ENCODE measurements around the gene EGFL8. TPM values are rescaled to one million over a fixed set of nuclear protein-coding genes. Genes with fewer than 3 reads are reported as not detected.
"Not testable (repeated sequence)": the region's sequence is repeated elsewhere in the genome, so short reads cannot be mapped to it uniquely, and the experiment has no call there.

EGFL8 gene
- total and polyA plus RNA-seq, 2 donors: 17.6 to 22.8 TPM

GRCh38 chr6:32131439-32131948 is 32.9 kb upstream of the EGFL8 start:
- Histone ChIP-seq H3K4me1 (ENCODE audit: insufficient read depth) (no peaks in the 10 kb centered on the region), H3K4me3 (ENCODE audit: low read depth, low read length) (no peak overlapping the region), H3K36me3 (ENCODE audit: insufficient read depth) (no peaks in the 10 kb centered on the region), H3K27ac (ENCODE audit: low read depth) (no peak overlapping the region)
- no peak for DNase-seq (ENCODE audit: extremely low spot score)
- WGBS: 90% methylated on average over 14 of the region's 14 CpGs

DNA sequence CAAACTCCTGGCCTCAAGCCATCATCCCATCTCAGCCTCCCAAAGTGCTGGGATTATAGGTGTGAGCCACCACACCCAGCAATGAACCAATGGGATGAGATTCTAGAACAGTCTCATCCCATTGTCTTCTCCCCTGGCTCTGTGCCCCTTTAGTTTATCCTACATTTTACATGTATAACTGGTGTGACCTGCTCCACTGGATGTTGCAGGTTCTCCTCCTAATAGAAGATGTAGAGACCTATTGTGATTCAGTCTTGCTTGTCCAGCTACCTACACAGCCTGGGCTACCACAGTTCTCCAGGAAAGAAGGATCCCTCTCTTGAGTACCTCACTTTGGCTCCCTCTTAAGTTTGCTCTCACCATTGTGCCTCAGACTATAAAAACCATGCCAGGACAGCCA is 32.3 kb upstream of the EGFL8 start:
- no peak overlapping the region for H3K27ac ChIP-seq (ENCODE audit: low read depth)
- H3K36me3 ChIP-seq (ENCODE audit: insufficient read depth): no peaks in the 10 kb centered on the region
- DNase-seq (ENCODE audit: extremely low spot score): no peak
- H3K4me3 ChIP-seq (ENCODE audit: low read depth, low read length): no peak overlapping the region
- H3K4me1 ChIP-seq (ENCODE audit: insufficient read depth): no peaks in the 10 kb centered on the region

DNA sequence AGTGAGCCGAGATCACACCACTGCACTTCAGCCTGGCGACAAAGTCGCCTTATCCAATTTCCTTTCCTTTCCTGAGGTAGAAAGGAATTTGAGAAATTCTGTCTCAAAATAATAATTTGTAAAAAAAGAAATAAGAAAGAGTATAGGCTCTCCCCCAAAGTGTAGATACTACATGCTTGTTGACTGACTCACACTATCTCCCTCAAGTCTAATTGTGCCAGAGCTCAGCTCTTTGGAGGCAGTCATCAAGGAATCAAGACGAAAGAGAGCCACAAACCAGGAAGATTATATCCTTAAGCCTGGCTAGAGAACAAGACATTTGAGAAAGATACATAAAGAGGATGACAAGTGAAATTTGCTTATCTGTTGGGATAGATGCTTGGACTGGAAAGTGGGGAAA is 30.6 kb upstream of the EGFL8 start:
- no peaks in the 10 kb centered on the region for H3K4me1 ChIP-seq (ENCODE audit: insufficient read depth)

DNA sequence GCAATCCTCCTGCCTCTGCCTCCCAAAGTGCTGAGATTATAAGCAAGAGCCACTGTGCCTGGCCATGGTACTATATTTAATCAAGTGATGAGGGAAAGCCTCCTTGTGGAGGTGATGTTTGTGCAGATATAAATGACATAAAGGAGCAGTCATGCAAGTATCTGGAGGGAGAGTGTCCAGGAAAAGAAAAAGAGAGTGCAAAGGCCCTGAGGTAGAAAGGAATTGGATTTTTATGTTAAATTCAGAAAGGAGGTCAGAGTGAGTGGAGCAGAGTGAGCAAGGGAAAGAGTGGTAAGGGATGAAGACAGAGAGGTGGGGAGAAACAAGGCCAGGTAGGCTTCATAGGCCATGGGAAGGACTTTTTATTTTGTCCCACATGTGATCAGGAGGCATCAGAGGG is 26.9 kb upstream of the EGFL8 start:
- no peaks in the 10 kb centered on the region for H3K4me1 ChIP-seq (ENCODE audit: insufficient read depth)

More for the DNA sequence above, 30.6 kb upstream of the EGFL8 start:
- Histone ChIP-seq H3K27ac (ENCODE audit: low read depth) (no peak overlapping the region), H3K36me3 (ENCODE audit: insufficient read depth) (no peaks in the 10 kb centered on the region), H3K4me3 (ENCODE audit: low read depth, low read length) (no peak overlapping the region)
- WGBS: 78% methylated on average over 4 of the region's 4 CpGs
- DNase-seq (ENCODE audit: extremely low spot score): no peak

DNA sequence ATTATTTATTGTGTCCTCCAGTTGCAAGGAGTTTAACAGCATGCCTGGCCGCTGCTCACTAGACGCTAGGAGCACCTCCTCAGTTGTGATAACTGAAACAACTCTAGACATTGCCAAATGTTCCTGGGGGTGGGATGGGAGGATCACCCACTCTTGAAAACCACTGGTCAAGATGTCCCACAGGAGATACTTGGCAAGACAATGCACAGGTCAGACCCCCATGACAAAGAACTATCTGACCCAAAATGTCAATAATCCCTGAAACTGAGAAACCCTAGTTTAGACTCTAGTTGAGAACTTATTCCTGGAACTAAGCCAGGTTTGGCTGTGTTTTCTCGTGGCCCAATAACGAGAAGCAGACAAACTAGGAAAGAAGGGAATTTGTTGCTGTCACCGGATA is 24.8 kb upstream of the EGFL8 start:
- WGBS: 55% methylated on average over 5 of the region's 5 CpGs
- no peak for DNase-seq (ENCODE audit: extremely low spot score)
- H3K4me3 ChIP-seq (ENCODE audit: low read depth, low read length): no peak overlapping the region
- no peak overlapping the region for H3K27ac ChIP-seq (ENCODE audit: low read depth)
- H3K4me1 ChIP-seq (ENCODE audit: insufficient read depth): no peaks in the 10 kb centered on the region
- H3K36me3 ChIP-seq (ENCODE audit: insufficient read depth): no peaks in the 10 kb centered on the region

More for the DNA sequence above, 26.9 kb upstream of the EGFL8 start:
- Histone ChIP-seq H3K36me3 (ENCODE audit: insufficient read depth) (no peaks in the 10 kb centered on the region), H3K4me3 (ENCODE audit: low read depth, low read length) (no peak overlapping the region), H3K27ac (ENCODE audit: low read depth) (no peak overlapping the region)
- DNase-seq (ENCODE audit: extremely low spot score): no peak

GRCh38 chr6:32140420-32141046 is 23.9 kb upstream of the EGFL8 start:
- Histone ChIP-seq H3K36me3 (ENCODE audit: insufficient read depth) (no peaks in the 10 kb centered on the region), H3K4me3 (ENCODE audit: low read depth, low read length) (no peak overlapping the region), H3K27ac (ENCODE audit: low read depth) (no peak overlapping the region), H3K4me1 (ENCODE audit: insufficient read depth) (no peaks in the 10 kb centered on the region)
- DNase-seq (ENCODE audit: extremely low spot score): no peak
- 39% methylated on average over 5 of the region's 5 CpGs for WGBS

DNA sequence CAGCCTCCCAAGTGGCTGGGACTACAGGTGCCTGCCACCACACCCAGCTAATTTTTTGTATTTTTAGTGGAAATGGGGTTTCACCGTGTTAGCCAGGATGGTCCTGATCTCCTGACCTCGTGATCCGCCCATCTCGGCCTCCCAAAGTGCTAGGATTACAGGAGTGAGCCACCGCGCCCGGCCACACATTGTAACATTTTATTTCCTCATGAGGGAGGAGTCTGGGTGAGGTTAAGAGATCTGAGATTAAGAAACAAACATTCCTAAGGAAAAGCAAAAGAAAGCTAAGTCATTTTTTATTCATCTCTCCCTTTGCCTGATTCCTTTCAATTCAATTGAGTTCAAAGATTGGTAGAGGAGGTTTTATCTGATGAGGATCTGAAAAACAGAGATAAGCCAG is 20.2 kb upstream of the EGFL8 start:
- DNase-seq (ENCODE audit: extremely low spot score); H3K27ac ChIP-seq (ENCODE audit: low read depth); H3K4me3 ChIP-seq (ENCODE audit: low read depth, low read length); H3K36me3 ChIP-seq (ENCODE audit: insufficient read depth); H3K4me1 ChIP-seq (ENCODE audit: insufficient read depth): not testable (repeated sequence)
- WGBS: 67% methylated on average over 7 of the region's 7 CpGs

DNA sequence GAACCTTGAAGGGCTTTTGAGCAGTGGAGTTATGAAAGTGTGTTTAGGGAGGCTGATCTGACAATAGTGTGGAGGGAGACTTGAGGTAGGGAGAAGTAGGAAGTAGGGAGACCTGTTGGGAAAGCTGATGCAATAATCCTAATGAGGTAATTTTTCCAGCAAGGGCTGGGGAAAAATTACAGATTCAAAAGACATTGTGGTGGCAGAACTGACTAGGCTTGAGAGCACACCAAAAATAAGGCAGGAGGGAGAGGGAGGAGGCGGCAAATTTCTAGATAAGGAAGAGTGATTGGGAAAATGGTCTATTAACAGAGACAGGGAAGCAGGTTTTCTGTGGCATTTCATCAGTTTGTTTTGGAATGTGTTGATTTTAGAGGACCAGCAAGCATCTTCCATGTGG is 18.1 kb upstream of the EGFL8 start:
- WGBS: 68% methylated on average over 1 of the region's 1 CpG
- Histone ChIP-seq H3K4me3 (ENCODE audit: low read depth, low read length) (no peak overlapping the region), H3K27ac (ENCODE audit: low read depth) (no peak overlapping the region), H3K4me1 (ENCODE audit: insufficient read depth) (no peaks in the 10 kb centered on the region), H3K36me3 (ENCODE audit: insufficient read depth) (no peaks in the 10 kb centered on the region)
- DNase-seq (ENCODE audit: extremely low spot score): no peak

GRCh38 chr6:32146687-32147086 is 17.7 kb upstream of the EGFL8 start:
- Histone ChIP-seq H3K4me1 (ENCODE audit: insufficient read depth) (no peaks in the 10 kb centered on the region), H3K27ac (ENCODE audit: low read depth) (no peak overlapping the region), H3K36me3 (ENCODE audit: insufficient read depth) (no peaks in the 10 kb centered on the region), H3K4me3 (ENCODE audit: low read depth, low read length) (no peak overlapping the region)
- WGBS: 36% methylated on average over 4 of the region's 4 CpGs
- DNase-seq (ENCODE audit: extremely low spot score): no peak

GRCh38 chr6:32147401-32148132 is 16.8 kb upstream of the EGFL8 start:
- no peak for DNase-seq (ENCODE audit: extremely low spot score)
- H3K4me1 ChIP-seq (ENCODE audit: insufficient read depth): no peaks in the 10 kb centered on the region
- WGBS: 92% methylated on average over 4 of the region's 4 CpGs
- H3K4me3 ChIP-seq (ENCODE audit: low read depth, low read length): no peak overlapping the region
- no peaks in the 10 kb centered on the region for H3K36me3 ChIP-seq (ENCODE audit: insufficient read depth)
- no peak overlapping the region for H3K27ac ChIP-seq (ENCODE audit: low read depth)

GRCh38 chr6:32148289-32149091 is 15.9 kb upstream of the EGFL8 start:
- Histone ChIP-seq H3K4me3 (ENCODE audit: low read depth, low read length) (no peak overlapping the region), H3K36me3 (ENCODE audit: insufficient read depth) (no peaks in the 10 kb centered on the region), H3K27ac (ENCODE audit: low read depth) (no peak overlapping the region), H3K4me1 (ENCODE audit: insufficient read depth) (no peaks in the 10 kb centered on the region)
- 46% methylated on average over 39 of the region's 39 CpGs for WGBS
- DNase-seq (ENCODE audit: extremely low spot score): no peak

GRCh38 chr6:32149092-32149755 is 15.2 kb upstream of the EGFL8 start:
- Histone ChIP-seq H3K4me1 (ENCODE audit: insufficient read depth) (no peaks in the 10 kb centered on the region), H3K36me3 (ENCODE audit: insufficient read depth) (no peaks in the 10 kb centered on the region), H3K27ac (ENCODE audit: low read depth) (no peak overlapping the region), H3K4me3 (ENCODE audit: low read depth, low read length) (no peak overlapping the region)
- WGBS: 68% methylated on average over 47 of the region's 47 CpGs
- DNase-seq (ENCODE audit: extremely low spot score): no peak
